Upper lobe of left lung (tissue), 6 donors: ENCODE measurements around the gene FOCAD. TPM values are rescaled to one million over a fixed set of nuclear protein-coding genes. Genes with fewer than 3 reads are reported as not detected.

Experiments used
- ATAC-seq, 2 donors: fragments of 200-7000 bp; cut with Tn5 transposase; one replicate each; pipeline ENCODE4 v1.9.1; 2022; ENCODE audit warnings: mild to moderate bottlenecking in 2 of 2, moderate library complexity in 2 of 2; ENCODE audit not compliant: low FRiP score in 2 of 2
- DNase-seq, 2 donors: peaks; one replicate each; pipeline ENCODE4 v3.0.0-alpha.2; 2019 to 2020
- H3K27ac ChIP-seq, 4 donors: fragments of 200-600 bp; sonication (generic); one replicate each; pipeline ENCODE4 v1.5.1; 2016 to 2019
- H3K27me3 ChIP-seq, 4 donors: fragments of 200-600 bp; sonication (generic); one replicate each; pipeline ENCODE4 v1.5.1; 2017 to 2019
- H3K36me3 ChIP-seq, 4 donors: fragments of 200-600 bp; sonication (generic); one replicate each; pipeline ENCODE4 v1.5.1; 2016 to 2019
- H3K4me1 ChIP-seq, 4 donors: fragments of 200-600 bp; sonication (generic); one replicate each; pipeline ENCODE4 v1.5.1; 2018 to 2019
- H3K4me3 ChIP-seq, 4 donors: fragments of 200-600 bp; sonication (generic); one replicate each; pipeline ENCODE4 v1.5.1; 2017 to 2019; ENCODE audit warnings: mild to moderate bottlenecking in 2 of 4, moderate library complexity in 1 of 4
- H3K9me3 ChIP-seq, 4 donors: fragments of 200-600 bp; sonication (generic); one replicate each; pipeline ENCODE4 v1.5.1; 2018 to 2019
- EP300 ChIP-seq, 4 donors: sonication (generic); formaldehyde crosslinking; IDR thresholded peaks; one replicate each; pipeline ENCODE4 v1.5.1; 2017; ENCODE audit warnings: antibody characterized with exemption in 4 of 4, control low read depth in 2 of 4
- POLR2A ChIP-seq, 4 donors: fragments of 450-650 bp; IDR thresholded peaks; one replicate each; pipeline ENCODE4 v1.5.1; 2016 to 2017; ENCODE audit warnings: antibody characterized with exemption in 4 of 4, mild to moderate bottlenecking in 2 of 4
- POLR2AphosphoS5 ChIP-seq, 2 donors: sonication (generic); formaldehyde crosslinking; IDR thresholded peaks; one replicate each; pipeline ENCODE4 v1.5.1; 2017; ENCODE audit warnings: antibody characterized with exemption in 2 of 2
- WGBS, 2 donors: methylation state at CpG; one replicate each; pipeline ENCODE4 v1.1.5; 2017 to 2018; 5-methylcytosine and 5-hydroxymethylcytosine counted together
- total RNA-seq, 6 donors: library from RNA; depleted of rRNA in 4 of 6; stranded (reverse); fragments of >200 nt in 4 of 6; gene quantifications; one replicate each; pipeline versions ENCODE4 v1.1.0 to v1.2.1, GENCODE V29; 2016 to 2021
- TF ChIP-seq, protein P1 (sequence below), 6 experiments: fragments of 450-650 bp in 4 of 6; fragments of 200-600 bp in 2 of 6; sonication (generic) in 2 of 6; IDR thresholded peaks; one replicate each; pipeline ENCODE4 v1.5.1; 2016 to 2019; ENCODE audit warnings: antibody characterized with exemption in 6 of 6
- donor health status: DM: no; HTN: no; CAD: no; lungs with moderate emphysema.
- donor health status: DM: no; HTN: yes; CAD: no; lungs with severe emphysema.

The FOCAD gene
- total RNA-seq, 6 donors from 2014 or later = 21.0 to 83.8 (median 28.3) TPM

- Histone ChIP-seq H3K27ac (no peak overlapping the region), H3K4me1 (peaks cover 12 to 23% (median 12%) of the 10 kb centered on the region in 4 donors), H3K4me3 (no peak overlapping the region), H3K9me3 (no peaks in the 10 kb centered on the region), H3K36me3 (no peaks in the 10 kb centered on the region), H3K27me3 (no peaks in the 10 kb centered on the region)
- TF ChIP-seq, protein P1, sequence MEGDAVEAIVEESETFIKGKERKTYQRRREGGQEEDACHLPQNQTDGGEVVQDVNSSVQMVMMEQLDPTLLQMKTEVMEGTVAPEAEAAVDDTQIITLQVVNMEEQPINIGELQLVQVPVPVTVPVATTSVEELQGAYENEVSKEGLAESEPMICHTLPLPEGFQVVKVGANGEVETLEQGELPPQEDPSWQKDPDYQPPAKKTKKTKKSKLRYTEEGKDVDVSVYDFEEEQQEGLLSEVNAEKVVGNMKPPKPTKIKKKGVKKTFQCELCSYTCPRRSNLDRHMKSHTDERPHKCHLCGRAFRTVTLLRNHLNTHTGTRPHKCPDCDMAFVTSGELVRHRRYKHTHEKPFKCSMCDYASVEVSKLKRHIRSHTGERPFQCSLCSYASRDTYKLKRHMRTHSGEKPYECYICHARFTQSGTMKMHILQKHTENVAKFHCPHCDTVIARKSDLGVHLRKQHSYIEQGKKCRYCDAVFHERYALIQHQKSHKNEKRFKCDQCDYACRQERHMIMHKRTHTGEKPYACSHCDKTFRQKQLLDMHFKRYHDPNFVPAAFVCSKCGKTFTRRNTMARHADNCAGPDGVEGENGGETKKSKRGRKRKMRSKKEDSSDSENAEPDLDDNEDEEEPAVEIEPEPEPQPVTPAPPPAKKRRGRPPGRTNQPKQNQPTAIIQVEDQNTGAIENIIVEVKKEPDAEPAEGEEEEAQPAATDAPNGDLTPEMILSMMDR (IDR thresholded peaks at IDR 0.05) = no peak
- TF ChIP-seq EP300 (IDR thresholded peaks at IDR 0.05) (no peak), POLR2A (IDR thresholded peaks at IDR 0.05) (no peak), POLR2AphosphoS5 (IDR thresholded peaks at IDR 0.05) (no peak)
- no peak for ATAC-seq
- no peak for DNase-seq
- WGBS, 2 donors = 82 to 85% methylated on average over 3 of the region's 3 CpGs
These were observed 13.1 kb downstream of the FOCAD start for GRCh38 chr9:20697021-20697719.

DNA sequence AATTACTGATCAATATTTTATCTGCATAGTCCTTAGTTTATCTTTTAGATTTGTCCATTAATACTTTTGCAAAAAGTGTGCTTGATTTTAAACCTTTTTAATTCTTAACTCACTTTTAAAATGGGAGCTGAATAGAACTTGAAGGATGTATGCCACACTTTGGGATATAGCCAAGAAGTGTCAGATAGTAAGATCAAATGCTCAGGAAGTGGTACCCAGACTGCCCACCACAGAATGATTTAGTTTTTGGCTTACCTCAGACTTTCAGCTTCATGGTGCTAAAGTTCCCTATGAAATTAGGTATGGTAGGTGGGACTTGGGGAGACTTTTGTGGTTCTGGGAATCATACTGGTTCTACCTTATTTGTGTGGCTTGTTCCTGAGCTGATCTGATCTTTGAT lies 14.7 kb downstream of the FOCAD start:
- no peak overlapping the region for H3K27ac ChIP-seq
- no peak overlapping the region for H3K4me3 ChIP-seq
- no peaks in the 10 kb centered on the region for H3K36me3 ChIP-seq
- DNase-seq (no peak), ATAC-seq (no peak)
- no peaks in the 10 kb centered on the region for H3K27me3 ChIP-seq
- TF ChIP-seq, protein P1 (IDR thresholded peaks at IDR 0.05) = no peak
- TF ChIP-seq POLR2A (IDR thresholded peaks at IDR 0.05) (no peak), POLR2AphosphoS5 (IDR thresholded peaks at IDR 0.05) (no peak), EP300 (IDR thresholded peaks at IDR 0.05) (no peak)
- peaks cover 8 to 14% (median 12%) of the 10 kb centered on the region in 4 donors for H3K4me1 ChIP-seq
- no peaks in the 10 kb centered on the region for H3K9me3 ChIP-seq

- Histone ChIP-seq H3K4me1 (peaks cover 8 to 14% (median 12%) of the 10 kb centered on the region in 4 donors), H3K27me3 (no peaks in the 10 kb centered on the region), H3K4me3 (no peak overlapping the region), H3K36me3 (no peaks in the 10 kb centered on the region), H3K27ac (peak overlapping the region in 1 of 4 donors; percentile 14), H3K9me3 (no peaks in the 10 kb centered on the region)
- TF ChIP-seq POLR2A (IDR thresholded peaks at IDR 0.05) (no peak), EP300 (IDR thresholded peaks at IDR 0.05) (no peak), POLR2AphosphoS5 (IDR thresholded peaks at IDR 0.05) (no peak)
- TF ChIP-seq, protein P1 (IDR thresholded peaks at IDR 0.05) = no peak
- ATAC-seq (no peak), DNase-seq (no peak)
- WGBS, 2 donors = 4 to 5% methylated on average over 1 of the region's 1 CpG
These were observed 17.0 kb downstream of the FOCAD start for GRCh38 chr9:20701060-20701459.

- DNase-seq = no peak
- H3K36me3 ChIP-seq = no peaks in the 10 kb centered on the region
- TF ChIP-seq EP300 (IDR thresholded peaks at IDR 0.05) (no peak), POLR2A (IDR thresholded peaks at IDR 0.05) (no peak), POLR2AphosphoS5 (IDR thresholded peaks at IDR 0.05) (no peak)
- TF ChIP-seq, protein P1 (IDR thresholded peaks at IDR 0.05) = no peak
- H3K27ac ChIP-seq = no peak overlapping the region
- ATAC-seq = no peak
- no peaks in the 10 kb centered on the region for H3K9me3 ChIP-seq
- H3K4me3 ChIP-seq = no peak overlapping the region
- 65 to 80% methylated on average over 4 of the region's 4 CpGs for WGBS, 2 donors
- H3K4me1 ChIP-seq = peaks cover 8 to 14% (median 12%) of the 10 kb centered on the region in 4 donors
- H3K27me3 ChIP-seq = no peaks in the 10 kb centered on the region
These were observed 18.5 kb downstream of the FOCAD start for GRCh38 chr9:20702570-20702969.

- no peak overlapping the region for H3K4me3 ChIP-seq
- H3K27ac ChIP-seq = no peak overlapping the region
- TF ChIP-seq, protein P1 (IDR thresholded peaks at IDR 0.05) = no peak
- no peak for TF ChIP-seq POLR2A (IDR thresholded peaks at IDR 0.05)
- no peak for TF ChIP-seq EP300 (IDR thresholded peaks at IDR 0.05)
- no peak for TF ChIP-seq POLR2AphosphoS5 (IDR thresholded peaks at IDR 0.05)
- 57 to 78% methylated on average over 3 of the region's 3 CpGs for WGBS, 2 donors
- ATAC-seq (no peak), DNase-seq (peak in 1 of 2 donors; percentile 38)
- no peaks in the 10 kb centered on the region for H3K27me3 ChIP-seq
- H3K4me1 ChIP-seq = peaks cover 8 to 14% (median 12%) of the 10 kb centered on the region in 4 donors
- no peaks in the 10 kb centered on the region for H3K36me3 ChIP-seq
- no peaks in the 10 kb centered on the region for H3K9me3 ChIP-seq
These were observed 19.1 kb downstream of the FOCAD start for GRCh38 chr9:20703146-20703545.
